ENCODE results near the gene GOLIM4. TPM values are rescaled to one million over a fixed set of nuclear protein-coding genes. Genes with fewer than 3 reads are reported as not detected.

The GOLIM4 gene
- total RNA-seq, 1 donor from 2014 or later: 54.0 TPM

- intact Hi-C loops (cut with DNase I): no loop called here
- Histone ChIP-seq H3K27me3 (ENCODE audit: low read depth) (no peaks in the 10 kb centered on the region), H3K36me3 (no peaks in the 10 kb centered on the region), H3K4me1 (no peaks in the 10 kb centered on the region), H3K4me3 (no peak overlapping the region), H3K9me3 (no peaks in the 10 kb centered on the region), H3K27ac (no peak overlapping the region)
- no peak for TF ChIP-seq CTCF (IDR thresholded peaks at IDR 0.05)
- no peak for DNase-seq
- ATAC-seq: no peak
These were observed 31.7 kb upstream of the GOLIM4 start for GRCh38 chr3:168127466-168127865.

GRCh38 chr3:168124791-168125190 lies 29.1 kb upstream of the GOLIM4 start:
- Histone ChIP-seq H3K27ac (no peak overlapping the region), H3K27me3 (ENCODE audit: low read depth) (no peaks in the 10 kb centered on the region), H3K36me3 (no peaks in the 10 kb centered on the region), H3K4me3 (no peak overlapping the region), H3K4me1 (no peaks in the 10 kb centered on the region), H3K9me3 (no peaks in the 10 kb centered on the region)
- DNase-seq (no peak), ATAC-seq (no peak)
- intact Hi-C loops (cut with DNase I): no loop called here
- TF ChIP-seq CTCF (IDR thresholded peaks at IDR 0.05): no peak

GRCh38 chr3:168124291-168124690 lies 28.6 kb upstream of the GOLIM4 start:
- intact Hi-C loops (cut with DNase I): no loop called here
- H3K27ac ChIP-seq: no peak overlapping the region
- TF ChIP-seq CTCF (IDR thresholded peaks at IDR 0.05): no peak

GRCh38 chr3:168123201-168124176 lies 27.8 kb upstream of the GOLIM4 start:
- no peak for DNase-seq
- peak in 1 of 2 donors; percentile 77 for ATAC-seq
- intact Hi-C loops (cut with DNase I): no loop called here
- Histone ChIP-seq H3K27ac (no peak overlapping the region), H3K4me1 (peaks cover 1% of the 10 kb centered on the region), H3K4me3 (no peak overlapping the region), H3K27me3 (ENCODE audit: low read depth) (no peaks in the 10 kb centered on the region), H3K36me3 (no peaks in the 10 kb centered on the region), H3K9me3 (no peaks in the 10 kb centered on the region)
- no peak for TF ChIP-seq CTCF (IDR thresholded peaks at IDR 0.05)

More at GRCh38 chr3:168124291-168124690, 28.6 kb upstream of the GOLIM4 start:
- Histone ChIP-seq H3K27me3 (ENCODE audit: low read depth) (no peaks in the 10 kb centered on the region), H3K36me3 (no peaks in the 10 kb centered on the region), H3K4me1 (no peaks in the 10 kb centered on the region), H3K4me3 (no peak overlapping the region), H3K9me3 (no peaks in the 10 kb centered on the region)
- no peak for ATAC-seq
- no peak for DNase-seq

- H3K4me3 ChIP-seq: no peak overlapping the region
- no peaks in the 10 kb centered on the region for H3K36me3 ChIP-seq
- peaks cover 20% of the 10 kb centered on the region for H3K4me1 ChIP-seq
- DNase-seq: no peak
- intact Hi-C loops (cut with DNase I): no loop called here
- no peak overlapping the region for H3K27ac ChIP-seq
- ATAC-seq: no peak
- H3K27me3 ChIP-seq (ENCODE audit: low read depth): no peaks in the 10 kb centered on the region
- H3K9me3 ChIP-seq: no peaks in the 10 kb centered on the region
- no peak for TF ChIP-seq CTCF (IDR thresholded peaks at IDR 0.05)
These were observed 25.7 kb upstream of the GOLIM4 start for GRCh38 chr3:168121184-168122017.

All from lower lobe of right lung (tissue), 2 donors.